GM19463 (cell line): ENCODE results near the gene WDFY3.
"Not testable (repeated sequence)": the region's sequence is repeated elsewhere in the genome, so short reads cannot be mapped to it uniquely, and the experiment has no call there.

Source experiments
- ATAC-seq: cut with Tn5 transposase; IDR thresholded peaks from one replicate; pipeline ENCODE4 v1.9.1; 2021; ENCODE audit warnings: mild to moderate bottlenecking, moderate library complexity; ENCODE audit not compliant: unreplicated experiment

Gene WDFY3

DNA sequence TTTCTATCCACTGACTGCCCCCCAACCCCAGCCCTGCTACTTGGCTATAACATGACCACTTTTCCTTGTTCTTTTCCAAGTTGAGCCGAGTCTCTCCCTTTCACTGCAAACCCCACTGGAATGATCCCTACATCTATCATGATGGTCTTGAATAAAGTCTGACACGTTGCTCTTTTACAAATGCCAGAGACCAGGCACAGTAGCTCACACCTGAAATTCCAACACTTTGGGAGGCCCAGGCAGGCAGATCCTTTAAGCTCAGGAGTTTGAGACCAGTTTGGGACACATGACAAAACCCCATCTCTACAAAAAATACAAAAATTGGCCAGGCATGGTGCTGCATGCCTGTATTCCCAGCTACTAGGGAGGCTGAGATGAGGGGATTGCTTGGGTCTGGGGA, 100.9 kb downstream of the WDFY3 start:
- ATAC-seq, result no peak

DNA sequence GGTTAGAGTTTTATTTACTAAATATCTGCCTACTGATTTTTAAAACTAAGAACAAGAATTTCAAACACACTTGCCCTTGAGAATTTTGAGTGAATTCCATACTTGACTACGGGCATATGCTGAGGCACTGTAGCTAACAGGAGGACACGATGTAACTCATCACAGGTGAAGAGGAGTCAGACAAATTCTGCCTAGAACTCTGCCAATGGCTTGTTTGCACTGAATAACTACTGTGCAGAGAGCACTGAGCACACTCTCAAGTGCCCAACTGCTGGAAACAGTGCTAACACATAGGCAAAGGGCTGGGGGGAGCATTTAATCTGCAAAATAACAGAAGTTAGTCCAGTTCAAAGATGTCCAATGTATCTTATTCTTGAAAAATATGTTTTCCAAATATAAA, 104.4 kb downstream of the WDFY3 start:
- ATAC-seq, result no peak

DNA sequence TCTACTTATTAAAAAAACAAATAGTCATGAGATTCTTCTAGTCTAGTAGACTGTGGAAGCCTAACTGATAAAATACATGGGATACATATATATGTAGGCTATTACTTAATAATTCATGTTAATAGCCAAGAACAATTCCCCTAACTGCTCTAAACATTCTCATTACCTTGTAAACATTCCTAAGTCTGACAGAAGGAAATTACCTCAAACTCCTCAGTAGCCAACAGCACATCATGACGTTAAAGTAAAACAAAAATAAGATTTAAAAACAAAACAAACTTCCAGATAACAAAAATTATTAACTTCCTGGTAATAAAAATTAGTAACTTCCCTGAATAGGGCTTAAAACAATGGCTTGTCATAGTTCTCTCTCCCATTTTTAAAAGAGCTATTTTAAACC, 109.2 kb downstream of the WDFY3 start:
- ATAC-seq, result no peak

DNA sequence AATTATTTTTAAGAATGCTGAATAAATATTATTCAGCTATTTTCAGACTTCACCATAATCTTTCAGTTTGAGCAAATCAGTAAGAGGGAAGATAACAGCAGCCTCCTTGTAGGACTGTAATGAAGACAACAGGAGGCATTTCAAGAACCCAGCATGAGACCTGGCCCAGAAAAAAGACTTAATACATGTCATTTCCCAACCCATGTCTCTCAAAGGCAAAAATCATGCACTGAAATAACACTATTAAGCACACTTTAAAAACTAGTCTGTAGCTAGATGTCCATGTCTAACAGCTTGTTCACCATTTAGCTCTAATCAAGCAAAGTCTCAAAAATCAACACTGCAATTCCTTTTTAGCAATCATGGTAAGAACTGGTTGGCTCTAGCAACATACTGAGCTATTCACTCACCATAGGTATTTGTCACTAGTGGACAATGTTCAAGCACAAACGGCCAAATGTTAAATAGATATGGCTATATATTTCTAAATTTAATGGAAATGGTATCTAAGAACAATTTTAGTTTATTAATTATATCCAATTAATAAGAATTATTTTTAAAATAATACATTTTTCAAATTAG, 109.9 kb downstream of the WDFY3 start:
- no peak for ATAC-seq

DNA sequence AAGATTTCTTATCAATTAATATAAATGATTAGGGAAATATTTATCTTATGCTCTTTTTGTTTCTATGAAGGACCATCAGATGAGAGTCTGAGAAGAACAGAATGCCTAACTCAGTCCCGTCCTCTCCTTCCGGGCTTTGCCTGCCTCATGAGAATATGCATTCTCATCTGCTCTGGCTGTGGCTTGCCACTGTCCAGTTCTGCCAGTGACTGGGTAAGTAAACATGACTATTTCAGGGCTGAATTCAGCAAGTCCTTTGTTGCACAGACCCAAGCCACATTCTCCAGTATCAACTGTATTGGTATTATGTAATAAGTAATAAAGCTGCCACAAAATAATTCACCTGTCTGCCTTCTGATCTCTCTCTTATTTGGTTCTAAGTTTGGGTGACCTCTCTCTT, 110.7 kb downstream of the WDFY3 start:
- ATAC-seq, result no peak

DNA sequence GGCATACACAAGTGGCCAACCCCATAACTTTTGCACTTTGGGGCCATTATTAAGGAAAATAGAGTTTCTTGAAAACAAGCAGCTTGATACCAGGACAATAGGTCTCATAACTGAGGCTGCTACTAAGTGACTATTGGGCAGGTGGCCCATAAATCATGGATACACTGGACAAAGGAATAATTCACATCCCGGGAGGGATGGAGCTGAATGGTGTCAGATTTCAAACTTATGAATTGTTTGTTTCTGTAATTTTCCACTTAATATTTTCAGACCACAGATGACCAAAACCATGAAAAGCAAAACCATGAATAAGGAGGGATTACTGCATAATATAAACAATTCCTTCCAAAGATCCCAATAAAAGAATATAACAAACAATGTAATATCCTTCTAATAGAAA, 114.4 kb downstream of the WDFY3 start:
- no peak for ATAC-seq

DNA sequence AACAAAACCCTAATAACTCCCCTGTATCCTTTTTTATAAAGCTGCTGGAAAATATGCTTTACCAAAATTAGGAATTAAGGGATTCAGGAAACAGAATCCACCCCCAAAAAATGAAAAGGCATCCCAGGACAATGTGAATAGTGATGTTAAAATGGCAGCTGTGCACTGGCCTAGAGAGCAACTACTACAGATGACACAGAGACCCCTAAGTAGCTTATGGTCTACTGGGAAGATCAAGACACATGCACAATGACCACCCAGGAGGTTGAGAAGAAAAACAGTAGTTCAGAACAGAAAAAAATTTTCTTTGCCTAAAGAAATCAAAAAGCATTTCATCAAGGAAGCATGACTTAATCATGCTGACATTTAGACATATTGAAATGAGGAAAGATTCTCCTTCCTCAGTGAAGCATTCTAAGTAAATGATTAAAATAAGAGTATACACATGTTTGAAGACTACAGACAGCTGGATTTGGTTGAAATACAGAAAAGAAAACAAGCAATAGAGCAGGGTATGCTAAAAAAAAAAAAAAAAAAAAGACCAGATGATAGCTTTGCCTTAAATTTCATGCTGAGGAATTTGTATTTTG, 117.3 kb downstream of the WDFY3 start:
- ATAC-seq, result no peak

DNA sequence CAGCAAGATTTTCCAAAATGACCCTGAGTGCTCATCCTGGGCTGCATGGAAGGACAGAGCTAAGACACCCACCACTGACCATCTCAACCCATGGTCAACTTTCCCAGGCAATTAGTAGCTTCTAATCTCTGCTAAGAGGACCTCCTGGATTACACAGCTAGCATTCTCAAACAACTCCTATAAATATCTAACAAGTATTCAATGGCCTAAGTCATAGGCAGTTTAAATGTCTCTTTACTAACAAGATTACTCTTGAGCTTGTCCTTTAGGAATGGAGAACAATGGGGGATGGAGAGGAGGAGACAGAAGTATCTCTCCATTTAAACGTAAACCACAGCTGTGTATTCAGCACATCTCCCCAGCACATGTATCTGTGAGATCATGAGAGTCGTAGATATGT, 118.1 kb downstream of the WDFY3 start:
- ATAC-seq, result no peak

DNA sequence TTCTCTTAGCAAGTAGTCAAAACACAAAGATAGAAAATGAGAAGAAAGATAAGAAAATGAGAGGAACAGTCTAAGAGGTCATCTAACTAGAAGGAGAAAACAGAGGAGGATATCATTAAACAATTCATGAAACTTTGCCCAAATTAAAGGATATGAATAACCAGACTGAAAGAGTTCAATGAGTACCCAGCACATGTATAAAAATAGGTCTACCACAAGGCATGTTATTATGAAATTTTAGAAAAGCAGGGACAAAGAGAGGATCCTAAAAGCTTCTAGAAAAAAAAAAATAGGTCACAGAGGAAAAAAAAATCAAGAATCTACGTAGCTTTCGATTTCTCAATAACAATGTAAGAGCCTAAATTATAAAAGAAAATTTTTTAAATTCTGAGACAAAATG, 118.5 kb downstream of the WDFY3 start:
- ATAC-seq, result no peak

DNA sequence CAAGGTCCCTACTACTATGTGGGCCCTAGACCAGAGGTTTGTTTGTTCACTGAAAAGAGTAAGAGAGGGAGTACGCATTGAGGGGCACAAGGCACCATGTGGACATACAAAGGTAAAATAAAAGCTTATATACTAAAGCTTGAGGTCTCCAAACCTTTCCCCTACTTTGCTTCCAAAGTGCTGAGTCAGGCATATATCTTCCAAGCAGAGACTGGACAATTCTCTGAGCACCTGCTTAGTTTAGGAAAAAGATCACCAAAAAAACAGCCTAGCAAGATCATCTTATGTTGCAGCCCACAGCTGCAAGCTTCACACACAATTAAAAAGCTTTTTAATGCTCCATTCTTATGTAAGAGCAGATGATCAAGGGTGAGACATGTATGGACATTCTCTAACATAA, 119.5 kb downstream of the WDFY3 start:
- ATAC-seq, result no peak

DNA sequence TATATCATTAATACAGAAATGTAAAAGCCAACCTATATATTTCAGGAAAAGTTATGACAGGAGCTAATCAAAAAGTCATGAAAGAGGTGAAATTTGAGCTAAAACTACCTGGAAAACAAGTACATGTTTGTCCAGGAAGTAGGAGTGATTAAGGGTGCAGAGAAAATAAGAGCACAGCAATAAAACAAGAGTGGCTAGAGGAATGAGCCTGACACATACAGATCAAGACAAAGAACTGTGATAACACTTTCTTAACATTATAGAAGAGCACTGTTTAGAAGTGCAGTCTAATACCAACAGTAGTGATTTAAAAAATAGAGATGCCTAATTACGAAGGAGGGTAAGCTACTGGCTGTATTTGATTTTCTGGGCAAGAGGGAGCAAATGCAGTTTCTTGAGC, 125.1 kb downstream of the WDFY3 start:
- ATAC-seq, result no peak

DNA sequence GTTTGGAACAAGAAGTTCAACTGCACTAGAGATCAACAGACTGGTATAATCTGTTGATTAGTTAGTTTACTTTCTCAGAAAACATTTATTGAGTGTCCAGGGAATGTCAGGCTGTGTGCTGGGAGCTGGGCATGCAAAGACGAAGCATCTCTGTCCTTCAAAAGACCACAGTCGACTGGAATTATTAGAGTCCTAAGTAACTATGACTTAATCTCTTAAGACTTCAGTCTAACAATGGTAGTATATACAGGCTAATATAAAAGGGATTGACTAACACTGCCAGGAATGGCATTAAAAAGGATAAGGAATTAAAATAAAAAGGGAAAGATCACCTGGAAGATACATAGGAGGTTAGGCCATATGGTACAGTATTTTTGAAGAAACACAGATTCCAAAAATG, 128.7 kb downstream of the WDFY3 start:
- ATAC-seq, result no peak

DNA sequence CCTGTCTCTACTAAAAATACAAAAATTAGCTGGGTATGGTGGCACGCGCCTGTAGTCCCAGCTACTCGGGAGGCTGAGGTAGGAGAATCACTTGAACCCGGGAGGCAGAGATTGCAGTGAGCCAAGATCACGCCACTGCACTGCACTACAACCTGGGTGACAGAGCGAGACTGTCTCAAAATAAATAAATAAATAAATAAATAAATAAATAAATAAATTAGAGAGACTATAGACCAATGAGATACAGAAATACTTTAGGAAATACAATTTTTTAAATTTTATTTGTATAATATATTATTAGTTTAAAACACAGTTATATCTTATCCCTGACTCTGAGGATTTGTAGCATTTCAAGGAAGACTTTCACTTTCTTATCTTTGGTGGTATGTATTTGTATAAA, 136.9 kb downstream of the WDFY3 start:
- not testable (repeated sequence) for ATAC-seq

DNA sequence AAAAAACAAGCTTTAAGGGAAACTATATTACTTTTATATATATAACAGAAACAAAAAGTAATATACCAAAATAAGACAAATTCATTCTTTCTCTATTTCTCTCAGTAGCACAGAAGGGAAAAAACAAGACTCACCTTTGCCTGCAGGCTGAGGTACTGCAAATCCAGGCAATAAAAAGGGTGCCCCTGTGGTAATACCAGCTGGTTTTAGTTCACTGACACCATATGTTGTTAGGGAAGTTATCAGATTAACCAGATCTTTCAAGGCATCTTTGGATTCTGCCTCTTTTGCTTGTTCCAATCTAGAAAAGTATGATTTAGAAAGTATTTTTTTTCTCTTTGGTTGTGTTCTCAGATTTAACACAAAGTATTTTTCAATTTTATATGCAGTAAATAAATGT, 139.8 kb downstream of the WDFY3 start:
- ATAC-seq, result no peak

DNA sequence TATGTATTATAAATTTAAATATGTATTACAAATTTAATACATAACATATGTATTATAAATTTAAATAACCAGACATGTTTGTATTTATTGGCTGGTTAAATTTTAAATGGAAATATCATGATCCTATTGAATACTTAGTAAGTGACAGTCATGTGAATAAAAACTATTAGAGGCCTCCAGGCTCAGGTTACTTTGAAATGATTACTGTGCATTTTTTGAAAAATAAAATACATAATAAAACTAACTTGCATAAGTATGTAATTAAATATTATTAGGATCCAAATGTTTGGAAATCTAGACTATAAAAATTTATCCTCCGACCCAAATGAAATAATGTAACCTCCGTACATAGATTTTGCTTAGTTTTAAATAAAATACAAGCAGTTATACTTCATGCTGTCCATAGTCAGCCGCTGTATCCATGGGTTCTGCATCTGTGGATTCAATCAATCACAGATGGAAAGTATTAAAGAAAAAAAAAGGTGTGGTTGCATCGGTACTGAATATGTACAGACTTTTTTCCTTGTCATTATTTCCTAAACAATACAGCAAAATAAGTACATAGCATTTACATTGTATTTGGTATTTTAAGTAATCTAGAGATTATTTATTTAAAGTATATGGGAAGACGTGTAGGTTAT, 140.7 kb downstream of the WDFY3 start:
- no peak for ATAC-seq

DNA sequence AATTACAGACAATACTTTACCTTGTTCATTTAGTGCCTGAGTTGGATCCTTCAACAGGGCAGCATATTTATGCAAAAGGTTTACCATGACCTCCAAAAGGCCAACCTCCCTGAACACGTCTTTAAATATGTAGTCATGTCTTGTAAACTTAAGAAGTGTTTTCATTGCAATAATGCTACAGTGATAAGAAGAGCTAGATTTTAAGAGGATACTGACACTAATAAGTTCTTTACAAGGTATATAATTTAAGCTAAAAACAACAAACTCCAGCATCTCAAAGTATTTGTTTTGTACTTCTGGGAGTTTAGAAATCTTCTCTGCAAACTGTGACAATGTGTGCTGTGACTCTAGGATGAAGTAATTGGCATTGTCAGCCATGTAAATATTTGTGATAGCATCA, 145.4 kb downstream of the WDFY3 start:
- no peak for ATAC-seq

DNA sequence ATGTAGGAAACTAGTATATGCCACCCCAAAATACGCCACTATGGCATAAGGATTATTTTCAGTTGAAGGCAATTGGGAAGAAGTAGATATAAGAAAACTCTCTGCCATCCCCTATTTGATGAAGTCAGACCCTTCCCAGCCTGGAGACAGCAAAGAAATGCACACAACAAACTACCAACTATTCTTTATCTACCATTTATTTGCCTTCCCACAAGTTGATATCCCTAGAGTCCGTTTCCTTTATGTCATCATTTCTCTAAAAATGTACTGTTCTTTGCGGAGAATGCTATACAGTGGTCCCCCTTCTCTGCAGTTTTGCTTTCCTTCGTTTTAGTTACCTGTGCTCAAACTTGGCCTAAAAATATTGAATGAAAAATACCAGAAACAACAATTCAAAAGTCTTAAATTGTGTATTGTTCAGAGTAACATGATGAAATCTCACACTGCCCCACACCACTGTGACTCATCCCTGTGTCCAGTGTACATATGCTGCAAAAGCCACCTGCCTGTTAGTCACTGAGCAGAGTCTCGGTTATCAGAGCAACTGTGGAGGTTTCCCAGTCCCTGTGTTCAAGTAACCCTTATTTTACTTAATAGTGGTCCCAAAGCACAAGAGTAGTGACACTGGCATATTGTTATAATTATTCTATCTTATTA, 152.3 kb downstream of the WDFY3 start:
- no peak for ATAC-seq

DNA sequence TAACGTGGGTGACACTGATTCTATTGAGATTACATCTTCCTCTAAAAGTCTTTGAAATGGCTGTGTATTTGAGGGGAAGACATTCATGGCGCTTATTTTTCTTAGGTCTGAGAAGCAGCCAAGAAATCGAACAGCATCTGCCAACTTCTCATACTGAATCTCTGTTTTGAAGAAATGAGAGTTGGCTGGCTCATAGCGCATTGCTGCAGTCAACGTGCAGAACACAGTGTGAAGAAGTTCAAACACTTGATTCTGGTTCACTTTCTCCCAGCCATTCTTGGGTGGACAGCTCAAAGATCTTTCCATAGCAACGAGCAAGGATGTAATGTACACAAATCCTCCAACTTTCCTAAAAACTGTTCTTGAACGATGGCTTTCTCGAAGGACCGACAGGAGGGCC, 156.5 kb downstream of the WDFY3 start:
- no peak for ATAC-seq

DNA sequence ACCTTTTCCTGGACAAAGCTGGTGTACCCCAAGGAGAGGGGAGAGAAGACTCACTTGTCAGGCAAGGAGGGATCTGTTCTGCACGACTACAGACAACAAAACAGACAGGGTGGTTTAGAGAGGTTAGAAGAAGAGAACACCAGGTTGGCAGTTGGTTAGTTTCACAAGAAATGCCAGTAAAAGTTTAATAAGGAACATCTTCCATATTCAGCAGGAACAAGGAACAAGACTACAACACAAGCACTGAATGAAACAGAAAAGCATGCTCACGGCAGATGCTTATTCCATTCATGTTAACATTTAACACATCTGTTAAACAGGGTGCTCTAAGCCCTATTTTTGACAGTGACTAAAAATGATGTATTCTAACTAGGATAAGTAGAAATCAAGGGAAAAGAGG, 158.2 kb downstream of the WDFY3 start:
- ATAC-seq, result no peak

DNA sequence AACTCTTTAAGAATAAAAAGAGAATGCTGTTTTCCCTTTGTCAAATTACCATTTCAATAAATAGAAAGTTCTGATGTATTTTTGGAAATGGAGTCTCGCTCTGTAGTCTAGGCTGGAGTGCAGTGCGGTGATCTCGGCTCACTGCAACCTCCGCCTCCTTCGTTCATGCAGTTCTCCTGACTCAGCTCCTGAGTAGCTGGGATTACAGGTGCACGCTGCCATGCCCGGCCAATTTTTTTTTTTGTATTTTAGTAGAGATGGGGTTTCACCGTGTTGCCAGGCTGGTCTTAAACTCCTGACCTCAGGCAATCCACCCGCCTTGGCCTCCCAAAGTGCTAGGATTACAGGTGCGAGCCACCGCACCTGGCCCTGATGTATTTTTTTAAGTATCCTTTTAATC, 159.9 kb downstream of the WDFY3 start:
- not testable (repeated sequence) for ATAC-seq

DNA sequence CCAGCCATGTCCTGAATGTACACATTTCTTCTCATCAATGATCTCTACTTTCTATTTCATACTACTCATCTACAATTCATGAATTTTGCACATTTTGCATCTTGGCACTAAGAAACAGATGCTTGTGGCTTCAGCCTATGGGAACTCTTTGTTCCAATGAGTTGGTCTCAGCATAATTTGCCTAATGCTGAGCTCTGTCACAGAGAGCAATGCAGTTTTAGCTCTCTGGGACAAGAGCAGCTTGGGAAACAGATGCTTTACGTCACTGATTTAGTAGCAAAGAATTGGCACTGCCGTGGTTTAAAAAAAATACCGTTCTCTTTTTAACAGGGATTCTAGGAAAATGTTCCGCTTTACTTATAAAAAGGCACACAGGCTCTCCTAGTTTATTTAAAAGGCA, 162.4 kb downstream of the WDFY3 start:
- no peak for ATAC-seq

DNA sequence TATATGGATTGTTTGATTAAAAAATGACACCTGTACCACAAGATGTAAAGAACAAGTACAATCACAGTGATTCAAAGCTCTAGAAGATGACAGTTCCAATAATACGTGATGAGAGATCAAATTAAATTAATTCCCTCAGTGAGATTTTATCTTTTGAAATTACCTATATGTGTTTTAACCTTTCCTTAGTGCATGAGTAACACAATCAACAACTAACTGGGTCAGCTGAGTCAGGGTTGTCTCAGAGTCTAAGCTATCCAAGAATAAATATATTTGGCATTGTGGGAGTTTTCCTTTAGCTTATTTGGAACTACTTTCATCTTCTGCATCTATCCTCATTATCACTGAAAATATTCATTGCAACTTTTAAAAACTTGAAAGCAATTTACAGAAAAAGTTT, 162.8 kb downstream of the WDFY3 start:
- ATAC-seq, result no peak
